NCI-H1105 treated with DMSO at 0.1 percent for 48 hours (cell line): ENCODE data around the gene SDSL.

Experiments
- DNase-seq: peaks from one replicate; lab custom pipeline; 2025; lab: John Stamatoyannopoulos, UW

The SDSL gene, protein sequence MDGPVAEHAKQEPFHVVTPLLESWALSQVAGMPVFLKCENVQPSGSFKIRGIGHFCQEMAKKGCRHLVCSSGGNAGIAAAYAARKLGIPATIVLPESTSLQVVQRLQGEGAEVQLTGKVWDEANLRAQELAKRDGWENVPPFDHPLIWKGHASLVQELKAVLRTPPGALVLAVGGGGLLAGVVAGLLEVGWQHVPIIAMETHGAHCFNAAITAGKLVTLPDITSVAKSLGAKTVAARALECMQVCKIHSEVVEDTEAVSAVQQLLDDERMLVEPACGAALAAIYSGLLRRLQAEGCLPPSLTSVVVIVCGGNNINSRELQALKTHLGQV

DNA sequence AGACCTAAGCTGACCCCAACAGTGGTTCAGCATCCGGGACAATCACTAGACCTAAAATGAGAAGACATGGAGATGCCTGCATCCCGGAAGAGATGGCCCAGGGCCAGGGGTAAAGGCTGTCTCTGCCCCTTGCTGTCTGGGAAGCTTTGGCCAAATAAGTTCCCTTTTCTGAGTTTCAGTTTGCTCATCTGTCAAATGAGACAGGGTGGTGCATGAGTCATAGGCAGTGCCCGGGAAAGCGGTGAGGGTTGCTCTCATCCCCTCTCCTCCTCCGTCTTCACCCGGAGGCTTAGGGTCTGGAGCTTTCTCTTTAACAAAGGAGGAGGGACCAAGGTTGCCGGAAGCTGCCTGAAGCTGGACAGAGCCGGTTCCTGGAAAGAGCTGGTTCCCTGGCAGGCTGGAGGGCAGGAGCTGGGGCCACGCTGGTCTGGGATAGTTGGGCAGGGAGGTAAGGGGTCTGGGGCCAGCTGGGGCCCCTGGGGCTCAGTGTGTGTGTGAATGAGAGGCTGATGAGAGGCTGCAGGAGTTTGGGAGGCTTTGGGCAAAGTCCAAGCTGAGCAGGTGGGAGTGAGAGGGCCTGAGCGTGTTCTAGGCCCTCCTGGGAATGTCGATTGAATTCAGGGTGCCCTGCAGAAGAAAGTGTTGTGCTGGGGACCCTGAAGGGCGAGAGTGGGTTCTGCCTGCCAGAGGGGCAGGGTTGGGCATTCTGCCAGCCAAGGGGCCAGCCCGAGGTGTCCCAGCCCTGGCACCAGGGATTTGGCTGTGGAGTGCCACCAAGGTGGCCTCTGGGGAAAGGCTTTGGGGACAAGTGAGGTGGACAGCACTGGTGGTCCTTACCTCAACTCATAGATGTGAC lies at the start of gene SDSL:
Gene SDSL, plus strand, starts transcription at position 351 of the 856 bp plus-strand sequence. CDS start 5,603 bp downstream, outside the sequence.
- DNase-seq: no peak

DNA sequence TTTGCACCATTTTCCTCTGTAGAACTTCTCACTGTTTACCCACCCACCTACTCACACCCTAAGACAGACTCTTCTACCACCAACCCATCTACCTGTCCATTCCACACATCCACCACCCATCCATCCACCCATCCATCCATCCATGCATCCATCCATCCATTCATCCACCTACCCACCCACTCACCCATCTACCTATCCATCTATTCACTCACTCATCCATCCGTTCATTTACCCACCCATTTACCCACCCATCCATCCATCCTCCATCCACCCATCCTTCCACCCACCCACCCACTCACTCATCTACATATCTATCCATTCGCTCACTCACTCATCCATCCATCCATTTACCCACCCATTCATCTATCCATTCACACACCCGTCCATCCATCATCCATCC lies 48.7 kb upstream of the SDSL start:
- no peak for DNase-seq

DNA sequence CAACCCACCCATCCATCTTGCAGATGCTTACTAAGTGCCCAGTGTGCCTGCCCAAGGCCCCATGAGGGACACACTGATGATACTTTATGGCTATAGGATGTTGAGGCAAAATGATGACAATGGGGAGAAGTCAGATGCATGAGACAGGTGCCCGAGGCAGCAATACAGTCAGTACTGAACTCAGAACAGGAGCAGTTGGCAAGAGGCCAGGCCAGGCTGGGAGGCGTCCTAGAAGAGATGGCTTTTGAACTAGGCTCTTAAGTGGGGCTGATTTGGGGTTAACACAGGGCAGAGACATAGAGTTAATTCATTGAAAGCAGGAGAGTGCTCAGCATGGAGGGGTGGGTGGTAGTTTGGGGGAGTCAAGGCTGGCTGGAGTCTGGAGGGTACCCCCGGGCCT lies 48.2 kb upstream of the SDSL start:
- DNase-seq: peak; percentile 30

DNA sequence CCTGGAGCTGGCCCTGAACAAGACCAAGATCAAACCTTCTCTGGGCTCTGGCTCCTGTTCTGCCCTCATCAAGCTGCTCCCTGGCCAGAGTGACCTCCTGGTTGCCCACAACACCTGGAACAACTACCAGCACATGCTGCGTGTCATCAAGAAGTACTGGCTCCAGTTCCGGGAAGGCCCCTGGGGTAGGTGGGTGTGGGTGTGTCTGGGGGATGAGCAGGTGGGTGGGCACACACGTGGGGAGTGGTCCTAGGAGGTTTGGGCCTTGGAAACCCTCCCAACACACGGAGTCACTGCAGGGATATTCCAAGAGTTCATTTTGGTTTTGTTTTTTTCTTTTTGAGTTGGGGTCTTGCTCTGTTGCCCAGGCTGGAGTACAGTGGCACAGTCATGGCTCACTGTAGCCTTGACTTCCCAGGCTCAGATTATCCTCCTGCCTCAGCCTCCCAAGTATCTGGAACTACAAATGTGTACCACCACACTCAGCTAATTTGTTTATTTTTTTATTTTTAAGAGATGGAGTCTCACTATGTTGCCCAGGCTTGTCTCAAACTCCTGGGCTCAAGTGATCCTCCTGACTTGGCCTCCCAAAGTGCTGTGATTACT lies 47.3 kb upstream of the SDSL start:
- no peak for DNase-seq

DNA sequence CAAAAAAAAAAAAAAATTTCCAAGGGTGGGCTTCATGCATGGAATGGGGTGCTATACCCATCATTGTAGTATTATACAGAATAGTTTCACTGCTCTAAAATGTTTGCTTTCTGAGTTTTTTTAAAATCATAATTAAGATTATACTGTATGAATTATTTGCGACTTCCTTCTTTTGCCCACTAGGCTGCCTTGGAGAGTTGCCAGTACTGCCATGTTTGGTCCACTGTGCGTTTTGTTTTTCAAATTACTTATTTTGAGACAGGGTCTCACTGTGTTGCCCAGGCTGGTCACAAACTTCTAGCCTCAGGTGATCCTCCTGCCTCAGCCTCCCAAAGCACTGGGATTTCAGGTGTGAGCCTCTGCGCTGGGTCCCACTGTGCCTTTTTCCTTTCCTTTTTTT lies 43.9 kb upstream of the SDSL start:
- DNase-seq: no peak

DNA sequence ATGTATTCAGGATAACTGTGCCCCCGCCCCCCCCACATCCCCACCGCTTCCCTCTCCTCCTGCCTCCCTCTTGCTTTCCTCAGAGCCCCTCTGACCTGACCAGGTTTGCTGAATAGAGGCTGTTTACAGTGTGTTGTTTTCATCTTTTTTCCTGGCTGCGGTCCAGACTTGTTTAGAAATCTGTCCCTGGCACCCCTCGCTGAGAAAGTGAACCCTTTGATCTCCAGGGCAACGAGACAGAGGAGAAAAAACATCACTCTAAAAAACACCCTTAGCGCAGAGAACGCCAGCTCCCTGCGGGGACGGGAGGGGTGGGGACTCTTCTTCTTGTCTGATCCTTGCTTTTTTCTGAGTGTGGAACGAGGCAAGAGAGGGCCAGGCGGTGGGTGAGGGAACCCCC lies 41.0 kb upstream of the SDSL start:
- peak; percentile 67 for DNase-seq

DNA sequence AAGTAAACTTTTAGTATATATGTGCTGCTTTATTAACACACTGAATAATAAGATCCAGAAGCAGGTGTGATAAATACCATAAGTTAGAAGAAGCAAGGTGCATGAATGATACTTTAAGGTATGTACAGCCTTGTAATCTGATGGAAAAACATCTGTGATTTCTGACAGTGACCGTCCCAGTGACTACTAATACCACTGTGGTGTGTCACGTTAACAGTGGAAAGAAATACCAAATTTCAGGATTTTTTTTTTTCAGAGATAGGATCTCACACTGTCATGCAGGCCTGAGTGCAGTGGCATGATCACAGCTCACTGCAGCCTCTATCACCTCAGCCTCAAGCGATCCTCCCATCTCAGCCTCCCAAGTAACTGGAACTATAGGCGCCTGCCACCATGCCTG lies 40.0 kb upstream of the SDSL start:
- no peak for DNase-seq

DNA sequence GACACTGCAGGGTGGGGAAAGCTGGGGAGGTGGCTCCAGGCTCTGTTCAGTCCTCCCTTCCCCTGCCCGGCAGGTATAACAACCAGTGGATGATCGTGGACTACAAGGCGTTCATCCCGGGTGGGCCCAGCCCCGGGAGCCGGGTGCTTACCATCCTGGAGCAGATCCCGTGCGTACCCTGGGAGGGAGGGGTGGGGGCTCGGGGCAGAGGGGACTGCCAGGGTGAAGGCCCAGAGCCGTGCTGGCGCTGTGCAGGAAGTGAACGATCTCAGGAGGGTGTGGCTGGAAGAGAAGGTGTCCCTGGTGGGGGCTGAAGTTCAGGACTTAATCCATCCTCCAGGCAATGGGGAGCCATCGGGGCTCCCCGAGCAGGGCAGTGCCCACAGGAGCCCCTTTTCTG lies 37.4 kb upstream of the SDSL start:
- DNase-seq: no peak

DNA sequence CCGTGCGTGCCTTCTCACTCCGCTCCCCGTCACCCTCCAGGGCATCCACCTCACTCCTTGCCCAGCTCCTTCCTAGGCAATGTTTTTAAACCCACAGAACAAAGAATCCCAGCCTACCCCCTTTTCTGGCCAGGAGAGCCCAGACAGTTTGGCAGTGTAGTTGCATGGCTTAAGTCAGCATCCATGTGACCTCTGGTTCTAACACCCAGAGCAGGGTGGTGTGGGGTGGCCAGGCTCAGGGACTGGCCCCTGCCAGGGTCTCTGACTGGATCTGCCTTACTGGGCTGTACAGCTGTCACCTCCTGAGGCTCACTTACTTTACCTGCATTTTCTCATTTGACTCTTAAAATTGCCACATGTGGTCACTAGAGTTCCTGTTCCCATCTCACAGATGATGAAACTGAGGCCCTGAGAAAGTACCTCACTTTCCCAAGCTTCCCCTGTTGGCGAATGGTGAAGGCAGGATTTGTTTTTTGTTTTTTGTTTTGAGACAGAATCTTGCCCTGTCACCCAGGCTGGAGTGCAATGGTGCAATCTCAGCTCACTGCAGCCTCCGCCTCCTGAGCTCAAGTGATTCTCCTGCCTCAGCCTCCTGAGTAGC lies 36.8 kb upstream of the SDSL start:
- DNase-seq: no peak

DNA sequence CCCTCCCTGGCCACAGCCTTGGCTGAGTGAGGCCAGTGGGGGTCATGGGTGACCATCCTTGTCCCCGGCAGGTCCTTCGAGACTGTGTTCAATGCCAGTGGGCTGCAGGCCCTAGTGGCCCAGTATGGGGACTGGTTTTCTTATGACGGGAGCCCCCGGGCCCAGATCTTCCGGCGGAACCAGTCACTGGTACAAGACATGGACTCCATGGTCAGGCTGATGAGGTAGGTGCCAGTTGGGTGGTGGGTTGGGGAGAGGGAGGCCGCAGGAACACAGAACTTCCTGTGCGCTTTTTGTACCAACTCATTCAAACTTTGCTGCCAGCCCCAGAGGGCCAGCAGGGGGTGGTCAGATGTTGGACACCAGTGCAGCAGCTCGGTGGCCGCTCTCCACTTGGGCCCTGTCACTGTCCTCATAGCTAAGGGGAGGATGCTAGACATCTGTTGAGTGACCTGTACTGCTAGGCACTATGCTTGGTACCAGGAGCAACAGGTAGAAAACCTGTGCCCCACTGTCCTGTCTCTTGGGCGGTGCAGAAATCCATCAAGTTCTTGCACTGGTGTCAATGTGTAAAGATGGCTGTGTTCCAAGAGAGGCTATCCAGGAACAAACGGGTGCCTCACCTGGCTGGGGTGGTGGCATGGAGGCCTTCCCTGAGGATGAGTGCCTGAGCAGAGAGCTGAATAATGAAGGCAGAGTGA lies 35.2 kb upstream of the SDSL start:
- DNase-seq: no peak

DNA sequence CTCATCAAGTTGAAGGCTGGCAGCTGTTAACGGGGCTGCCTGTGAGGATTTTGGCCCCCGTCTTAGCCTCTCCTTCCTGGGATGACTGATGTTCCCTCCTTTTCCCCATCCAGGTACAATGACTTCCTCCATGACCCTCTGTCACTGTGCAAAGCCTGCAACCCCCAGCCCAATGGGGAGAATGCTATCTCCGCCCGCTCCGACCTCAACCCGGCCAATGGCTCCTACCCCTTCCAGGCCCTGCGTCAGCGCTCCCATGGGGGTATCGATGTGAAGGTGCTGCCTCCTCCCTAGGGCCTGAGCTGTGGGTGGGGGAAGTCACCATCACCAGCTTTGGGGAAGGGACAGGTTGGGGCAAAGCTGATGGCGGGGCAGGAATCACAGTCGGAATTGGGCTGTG lies 34.5 kb upstream of the SDSL start:
- no peak for DNase-seq

DNA sequence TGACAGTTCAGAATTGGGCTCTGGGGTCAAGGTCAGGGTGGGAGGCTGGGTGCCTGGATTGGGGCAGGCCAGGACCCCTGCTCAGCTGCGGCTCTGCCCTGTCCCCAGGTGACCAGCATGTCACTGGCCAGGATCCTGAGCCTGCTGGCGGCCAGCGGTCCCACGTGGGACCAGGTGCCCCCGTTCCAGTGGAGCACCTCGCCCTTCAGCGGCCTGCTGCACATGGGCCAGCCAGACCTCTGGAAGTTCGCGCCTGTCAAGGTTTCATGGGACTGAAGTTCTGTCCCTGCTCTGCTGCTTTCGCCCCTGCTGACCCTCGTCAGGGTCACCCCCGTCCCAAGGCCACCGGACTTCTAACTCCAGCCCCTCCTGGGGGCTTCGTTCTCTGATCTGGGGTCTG lies 33.8 kb upstream of the SDSL start:
- DNase-seq: no peak

DNA sequence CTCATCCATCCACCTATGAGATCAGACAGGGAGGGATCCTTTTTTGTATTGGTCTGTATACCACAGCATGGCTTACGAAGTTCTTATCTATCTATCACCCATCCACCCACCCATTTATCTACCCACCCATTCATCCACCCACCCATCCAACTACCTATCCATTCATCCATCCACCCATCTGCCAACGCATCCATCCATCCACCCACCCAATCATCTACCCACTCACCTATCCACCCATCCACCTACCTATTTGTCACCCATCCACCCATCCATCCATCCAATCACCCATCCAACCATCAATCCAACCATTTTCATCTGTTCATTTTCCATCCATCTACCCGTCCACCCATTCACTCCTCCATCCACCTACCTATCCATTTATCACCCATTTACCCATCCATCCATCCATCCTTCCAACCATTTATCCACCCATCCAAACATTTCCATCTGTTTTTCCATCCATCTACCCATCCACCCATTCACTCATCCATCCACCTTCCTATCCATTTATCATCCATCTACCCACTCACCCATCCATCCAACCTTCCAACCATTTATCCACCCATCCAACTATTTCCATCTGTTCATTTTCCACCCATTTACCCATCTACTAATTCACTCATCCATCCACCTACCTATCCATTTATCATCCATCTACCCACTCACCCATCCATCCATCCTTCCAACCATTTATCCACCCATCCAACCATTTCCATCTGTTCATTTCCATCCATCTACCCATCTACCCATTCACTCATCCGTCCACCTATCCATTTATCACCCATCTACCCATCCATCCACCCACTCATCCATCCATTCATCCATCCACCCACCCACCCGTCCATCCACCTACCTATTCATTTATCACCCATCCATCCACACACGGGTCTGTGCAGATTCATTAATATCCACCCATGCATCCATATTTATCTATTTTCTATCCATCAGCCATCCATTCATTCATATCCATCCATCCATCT lies 31.8 kb upstream of the SDSL start:
- no peak for DNase-seq

DNA sequence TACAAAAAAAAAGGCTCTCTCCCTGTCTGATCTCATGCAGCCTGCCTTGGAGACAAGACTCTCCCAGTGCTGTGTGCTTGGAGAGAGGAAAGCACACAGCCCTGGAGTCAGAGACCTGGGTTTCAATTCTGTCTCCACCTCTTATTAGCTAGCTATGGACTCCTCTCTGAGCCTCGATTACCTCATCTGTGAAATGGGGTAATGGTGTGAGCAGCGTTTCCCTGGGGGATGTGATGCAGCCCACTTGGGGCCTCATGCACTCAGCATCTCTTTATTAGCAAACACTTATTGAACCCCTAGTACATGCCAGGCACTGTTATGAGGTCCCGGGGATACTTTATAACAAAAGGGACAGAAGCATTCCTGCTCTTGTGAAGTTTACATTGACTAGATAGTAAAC lies 31.0 kb upstream of the SDSL start:
- DNase-seq: no peak

DNA sequence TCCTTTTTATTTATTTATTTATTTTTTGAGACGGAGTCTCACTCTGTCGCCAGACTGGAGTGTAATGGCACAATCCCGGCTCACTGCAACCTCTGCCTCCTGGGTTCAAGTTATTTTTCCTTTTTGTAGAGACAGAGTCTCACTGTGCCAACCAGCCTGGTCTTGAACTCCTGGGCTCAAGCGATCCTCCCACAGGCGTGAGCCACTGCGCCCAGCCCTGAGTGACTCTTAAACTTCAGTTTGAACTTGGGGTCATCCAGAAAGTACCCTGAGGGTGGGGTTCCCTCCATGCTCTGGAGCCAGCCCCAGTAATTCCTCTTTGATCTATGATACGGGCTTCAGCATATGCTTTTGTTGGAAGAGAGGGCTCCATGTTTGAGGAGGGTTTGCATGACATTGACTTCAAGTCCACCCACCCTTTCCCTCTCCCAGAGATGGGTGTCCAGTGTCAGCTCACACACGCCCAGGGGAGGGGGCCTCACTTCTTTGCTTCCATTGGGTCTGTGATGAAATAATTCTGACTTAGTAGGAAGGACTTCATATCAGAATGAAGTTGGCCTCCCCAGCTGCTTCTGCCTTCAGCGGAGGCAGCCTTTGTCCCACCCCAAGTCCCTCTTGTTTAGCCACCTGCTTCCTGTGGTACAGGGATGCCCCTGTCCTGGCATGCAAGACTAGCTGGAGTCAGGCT lies 30.4 kb upstream of the SDSL start:
- DNase-seq: no peak

DNA sequence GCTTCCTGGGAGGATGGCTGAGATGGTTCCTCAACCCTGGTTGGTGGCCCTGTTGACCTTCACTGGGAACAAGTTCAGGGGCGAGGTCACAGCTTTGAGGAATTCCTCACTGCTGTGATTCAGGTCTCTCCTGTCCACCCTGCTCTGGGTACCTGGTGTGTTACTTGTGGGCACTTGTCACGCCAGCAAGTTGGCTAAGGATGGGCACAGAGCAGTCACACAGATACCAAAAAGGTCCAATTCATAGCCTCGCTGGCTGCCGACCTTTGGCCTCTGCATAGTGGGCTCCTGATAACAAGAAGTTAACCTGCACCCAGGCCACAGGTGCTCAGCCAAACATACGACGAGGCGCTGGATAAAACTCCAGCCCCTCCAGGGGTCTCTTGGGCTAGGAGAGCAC lies 29.7 kb upstream of the SDSL start:
- no peak for DNase-seq

DNA sequence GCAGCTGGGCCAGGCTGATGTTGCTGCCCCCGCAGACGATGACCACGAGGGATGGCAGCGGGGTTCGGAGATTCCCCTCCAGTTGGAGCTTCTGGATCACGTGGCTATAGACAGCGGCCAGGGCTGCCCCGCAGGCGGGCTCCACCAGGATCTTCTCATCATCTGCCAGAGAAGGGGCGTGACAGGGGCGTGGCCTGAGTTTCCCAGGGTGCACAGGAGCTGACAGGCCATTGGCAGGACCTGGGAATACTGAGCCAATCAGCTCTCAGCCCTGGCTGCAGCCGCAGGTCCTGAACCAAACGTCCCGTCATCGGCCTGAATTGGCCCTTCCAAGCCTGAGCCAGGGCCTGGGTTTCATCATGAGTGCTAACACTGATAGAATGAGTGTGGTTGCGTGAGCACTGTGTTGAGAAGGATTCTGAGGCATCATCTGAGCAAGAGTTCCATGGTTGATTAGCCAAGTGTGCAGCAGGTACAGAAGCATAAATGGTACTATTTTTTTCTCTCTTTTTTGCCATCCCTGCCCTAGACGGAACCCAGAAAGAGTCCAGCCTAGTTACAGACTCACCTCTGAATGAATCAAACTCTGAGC lies 29.1 kb upstream of the SDSL start:
- DNase-seq: no peak

DNA sequence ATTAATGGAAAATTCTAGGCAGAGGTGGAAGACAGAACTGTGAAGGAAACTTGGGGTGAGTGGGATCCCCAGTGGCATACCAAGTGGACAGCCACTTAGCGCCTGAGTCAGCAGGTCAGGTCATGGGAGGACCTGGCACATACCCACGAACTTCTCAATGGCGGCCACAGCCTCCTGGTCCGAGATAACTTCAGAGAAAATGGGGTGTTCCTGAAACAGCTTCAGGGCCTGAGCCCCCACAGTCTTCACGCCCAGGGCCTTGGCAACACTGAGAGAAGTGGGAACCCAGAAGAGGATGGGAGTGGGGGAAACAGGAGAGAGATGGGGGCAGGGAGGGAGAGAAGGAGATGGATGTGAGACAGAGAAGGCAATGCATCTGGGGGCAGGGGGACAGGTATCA lies 28.4 kb upstream of the SDSL start:
- no peak for DNase-seq

DNA sequence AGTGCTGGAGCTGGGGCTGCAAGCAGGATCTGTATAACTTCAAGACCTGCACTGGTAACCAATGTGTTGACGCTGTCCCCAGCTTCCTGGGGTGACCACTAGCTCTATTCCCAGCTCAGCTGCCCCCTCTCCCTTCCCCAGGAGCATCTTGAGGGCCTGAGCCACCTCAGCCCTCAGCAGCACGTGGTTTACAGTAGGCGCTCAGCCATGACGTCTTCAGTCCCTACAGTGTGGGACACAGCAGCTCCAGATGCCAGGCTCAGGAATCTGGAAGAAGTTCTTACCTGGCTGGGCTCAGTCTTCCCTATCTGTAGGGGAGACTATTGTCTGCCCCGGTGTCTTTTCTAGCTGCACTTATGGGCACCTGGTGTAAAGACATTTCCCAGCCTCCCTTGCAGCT lies 27.1 kb upstream of the SDSL start:
- no peak for DNase-seq

DNA sequence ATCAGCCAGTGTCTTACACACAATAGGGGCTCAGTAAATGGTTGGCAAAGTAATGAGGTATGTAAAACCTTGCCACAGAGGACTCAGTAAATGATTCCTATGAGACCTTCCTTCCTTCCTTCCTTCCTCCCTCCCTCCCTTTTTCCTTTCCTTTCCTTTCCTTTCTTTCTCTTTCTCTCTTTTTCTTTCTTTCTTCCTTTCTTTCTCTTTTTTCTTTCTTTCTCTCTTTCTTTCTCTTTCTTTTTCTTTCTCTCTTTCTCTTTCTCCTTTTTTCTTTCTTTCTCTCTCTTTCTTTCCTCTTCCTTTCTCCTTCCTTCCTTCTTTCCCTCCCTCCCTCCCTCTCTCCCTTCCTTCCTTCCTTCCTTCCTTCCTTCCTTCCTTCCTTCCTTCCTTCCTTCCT lies 26.0 kb upstream of the SDSL start:
- no peak for DNase-seq
